Measurements from ENCODE around the gene TNIP2.

GRCh38 chr4:2761035-2761923, 5.1 kb upstream of the TNIP2 start:
- TF ChIP-seq, protein P1, sequence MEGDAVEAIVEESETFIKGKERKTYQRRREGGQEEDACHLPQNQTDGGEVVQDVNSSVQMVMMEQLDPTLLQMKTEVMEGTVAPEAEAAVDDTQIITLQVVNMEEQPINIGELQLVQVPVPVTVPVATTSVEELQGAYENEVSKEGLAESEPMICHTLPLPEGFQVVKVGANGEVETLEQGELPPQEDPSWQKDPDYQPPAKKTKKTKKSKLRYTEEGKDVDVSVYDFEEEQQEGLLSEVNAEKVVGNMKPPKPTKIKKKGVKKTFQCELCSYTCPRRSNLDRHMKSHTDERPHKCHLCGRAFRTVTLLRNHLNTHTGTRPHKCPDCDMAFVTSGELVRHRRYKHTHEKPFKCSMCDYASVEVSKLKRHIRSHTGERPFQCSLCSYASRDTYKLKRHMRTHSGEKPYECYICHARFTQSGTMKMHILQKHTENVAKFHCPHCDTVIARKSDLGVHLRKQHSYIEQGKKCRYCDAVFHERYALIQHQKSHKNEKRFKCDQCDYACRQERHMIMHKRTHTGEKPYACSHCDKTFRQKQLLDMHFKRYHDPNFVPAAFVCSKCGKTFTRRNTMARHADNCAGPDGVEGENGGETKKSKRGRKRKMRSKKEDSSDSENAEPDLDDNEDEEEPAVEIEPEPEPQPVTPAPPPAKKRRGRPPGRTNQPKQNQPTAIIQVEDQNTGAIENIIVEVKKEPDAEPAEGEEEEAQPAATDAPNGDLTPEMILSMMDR (IDR thresholded peaks at IDR 0.05; ENCODE audit: insufficient read depth, low read length) = no peak
- TF ChIP-seq POLR2AphosphoS5 (IDR thresholded peaks at IDR 0.05; ENCODE audit: low read depth) (no peak), SPI1 (IDR thresholded peaks at IDR 0.05; ENCODE audit: borderline replicate concordance, low read depth) (no peak), GABPA (IDR thresholded peaks at IDR 0.05; ENCODE audit: low read depth) (no peak)
